WTC11 (cell line): Measurements from ENCODE around the gene CPTP. TPM values are rescaled to one million over a fixed set of nuclear protein-coding genes. Genes with fewer than 3 reads are reported as not detected.
A peak's percentile ranks its signal among the peaks of the same experiment; 100 is the strongest.

Source experiments
- ARID4B ChIP-seq: sonication (generic); formaldehyde crosslinking; IDR thresholded peaks from 2 replicates; pipeline ENCODE4 v1.8.0; 2023; ENCODE audit warnings: missing genetic modification reagents, mild to moderate bottlenecking, borderline replicate concordance
- ATF1 ChIP-seq: sonication (generic); formaldehyde crosslinking; IDR thresholded peaks from 2 replicates; pipeline ENCODE4 v1.8.1; 2023; ENCODE audit warnings: mild to moderate bottlenecking, moderate library complexity, missing genetic modification reagents
- ATF2 ChIP-seq: sonication (generic); formaldehyde crosslinking; IDR thresholded peaks from 2 replicates; pipeline ENCODE4 v1.8.1; 2022; ENCODE audit warnings: low read depth, missing genetic modification reagents, borderline replicate concordance
- ATF3 ChIP-seq: sonication (generic); formaldehyde crosslinking; conservative IDR thresholded peaks from 2 replicates; pipeline ENCODE4 v1.8.1; 2022; ENCODE audit warnings: mild to moderate bottlenecking, missing genetic modification reagents
- ATF6 ChIP-seq: sonication (generic); formaldehyde crosslinking; IDR thresholded peaks from 2 replicates; pipeline ENCODE4 v1.8.1; 2023; ENCODE audit warnings: mild to moderate bottlenecking, missing genetic modification reagents
- E2F1 ChIP-seq: sonication (generic); formaldehyde crosslinking; IDR thresholded peaks from 2 replicates; pipeline ENCODE4 v1.8.0; 2022; ENCODE audit warnings: mild to moderate bottlenecking, missing genetic modification reagents
- GTF2I ChIP-seq: fragments of 250-450 bp; sonication (Bioruptor Pico); conservative IDR thresholded peaks from 2 replicates; pipeline ENCODE4 v1.4.0; 2021; ENCODE audit warnings: mild to moderate bottlenecking
- HMGXB4 ChIP-seq: sonication (generic); formaldehyde crosslinking; IDR thresholded peaks from 2 replicates; pipeline ENCODE4 v1.8.1; 2023; ENCODE audit warnings: mild to moderate bottlenecking, moderate library complexity, missing genetic modification reagents
- MYBL2 ChIP-seq: sonication (generic); formaldehyde crosslinking; IDR thresholded peaks from 2 replicates; pipeline ENCODE4 v1.8.1; 2023; ENCODE audit warnings: mild to moderate bottlenecking, moderate library complexity, missing genetic modification reagents
- NR3C1 ChIP-seq: sonication (generic); formaldehyde crosslinking; conservative IDR thresholded peaks from 2 replicates; pipeline ENCODE4 v1.8.1; 2023; ENCODE audit warnings: low read depth, mild to moderate bottlenecking, missing genetic modification reagents
- SMAD4 ChIP-seq: sonication (generic); formaldehyde crosslinking; IDR thresholded peaks from 2 replicates; pipeline ENCODE4 v1.8.0; 2022; ENCODE audit warnings: mild to moderate bottlenecking, missing genetic modification reagents
- STAT6 ChIP-seq: sonication (generic); formaldehyde crosslinking; conservative IDR thresholded peaks from 2 replicates; pipeline ENCODE4 v1.8.1; 2023; ENCODE audit warnings: mild to moderate bottlenecking, low read depth, missing genetic modification reagents, moderate library complexity
- USF2 ChIP-seq: sonication (generic); formaldehyde crosslinking; IDR thresholded peaks from 2 replicates; pipeline ENCODE4 v1.8.1; 2023; ENCODE audit warnings: mild to moderate bottlenecking, missing genetic modification reagents, moderate library complexity
- ZBTB43 ChIP-seq: sonication (generic); formaldehyde crosslinking; IDR thresholded peaks from 2 replicates; pipeline ENCODE4 v1.8.1; 2023; ENCODE audit warnings: mild to moderate bottlenecking, missing genetic modification reagents
- ZNF138 ChIP-seq: sonication (generic); formaldehyde crosslinking; conservative IDR thresholded peaks from 2 replicates; pipeline ENCODE4 v1.8.1; 2022; ENCODE audit warnings: mild to moderate bottlenecking, moderate library complexity, missing genetic modification reagents
- ZNF263 ChIP-seq: sonication (generic); formaldehyde crosslinking; IDR thresholded peaks from 2 replicates; pipeline ENCODE4 v1.8.1; 2022; ENCODE audit warnings: low read depth, mild to moderate bottlenecking, moderate library complexity, missing genetic modification reagents
- ZNF281 ChIP-seq: sonication (generic); formaldehyde crosslinking; IDR thresholded peaks from 2 replicates; pipeline ENCODE4 v1.8.0; 2023; ENCODE audit warnings: mild to moderate bottlenecking, missing genetic modification reagents
- total RNA-seq: library from RNA; stranded (reverse); gene quantifications from 3 replicates; pipeline ENCODE4 v1.2.3, GENCODE V29; 2021

The CPTP gene
- total RNA-seq, 1 experiment from 2014 or later = 14.4 TPM

GRCh38 chr1:1324524-1325287 is at the start of gene CPTP, which contains the start of gene INTS11 (continued):
- TF ChIP-seq HMGXB4 (CRISPR knock-in tag) (no peak; the same call in 1 of the 2 replicates), E2F1 (no peak), SMAD4 (CRISPR knock-in tag) (no peak), ZBTB43 (peak; percentile 71; the same call in 1 of the 2 replicates), ZNF281 (CRISPR knock-in tag) (no peak), ATF3 (no peak), ARID4B (CRISPR knock-in tag) (peak; percentile 89; the same call in 1 of the 2 replicates), NR3C1 (CRISPR knock-in tag) (no peak), ZNF263 (CRISPR knock-in tag) (no peak), USF2 (CRISPR knock-in tag) (no peak), ATF2 (no peak), STAT6 (CRISPR knock-in tag) (no peak), ATF6 (no peak), GTF2I (CRISPR knock-in tag) (no peak), ZNF138 (CRISPR knock-in tag) (no peak), MYBL2 (peak; percentile 81; the same call in 1 of the 2 replicates), ATF1 (no peak)
